ENCODE data around the gene TRIM72.
"Not testable (repeated sequence)": the region's sequence is repeated elsewhere in the genome, so short reads cannot be mapped to it uniquely, and the experiment has no call there.

TRIM72 gene

GRCh38 chr16:31190818-31191444 lies 23.0 kb upstream of the TRIM72 start:
- Histone ChIP-seq H3K27ac (ENCODE audit: low read depth, low read length, severe bottlenecking) (no peak overlapping the region), H3K4me3 (ENCODE audit: extremely low read depth, insufficient read depth, low read length, poor library complexity, severe bottlenecking) (no peak overlapping the region), H3K9me3 (ENCODE audit: control insufficient read depth, low read length) (no peaks in the 10 kb centered on the region), H3K4me1 (ENCODE audit: control insufficient read depth, insufficient read depth, low read length, poor library complexity, severe bottlenecking) (no peaks in the 10 kb centered on the region), H3K36me3 (ENCODE audit: control insufficient read depth, insufficient read depth, low read length) (peaks cover 100% of the 10 kb centered on the region)
- whole genome bisulfite sequencing, 2 experiments (ENCODE audit: insufficient coverage in 2 of 2), result 98% methylated on average over 16 to 17 of the region's 17 CpGs

GRCh38 chr16:31191697-31192428 lies 22.1 kb upstream of the TRIM72 start:
- no peaks in the 10 kb centered on the region for H3K9me3 ChIP-seq (ENCODE audit: control insufficient read depth, low read length)
- H3K27ac ChIP-seq (ENCODE audit: low read depth, low read length, severe bottlenecking), result no peak overlapping the region
- peaks cover 100% of the 10 kb centered on the region for H3K36me3 ChIP-seq (ENCODE audit: control insufficient read depth, insufficient read depth, low read length)
- no peaks in the 10 kb centered on the region for H3K4me1 ChIP-seq (ENCODE audit: control insufficient read depth, insufficient read depth, low read length, poor library complexity, severe bottlenecking)
- 94 to 100% methylated on average over 4 to 5 of the region's 5 CpGs for WGBS, 2 experiments (ENCODE audit: insufficient coverage in 2 of 2)
- H3K4me3 ChIP-seq (ENCODE audit: extremely low read depth, insufficient read depth, low read length, poor library complexity, severe bottlenecking), result no peak overlapping the region

GRCh38 chr16:31192856-31193642 lies 20.9 kb upstream of the TRIM72 start:
- H3K9me3 ChIP-seq (ENCODE audit: control insufficient read depth, low read length), result no peaks in the 10 kb centered on the region
- H3K4me3 ChIP-seq (ENCODE audit: extremely low read depth, insufficient read depth, low read length, poor library complexity, severe bottlenecking), result no peak overlapping the region
- WGBS, 2 experiments (ENCODE audit: insufficient coverage in 2 of 2), result 98% methylated on average over 11 to 16 of the region's 16 CpGs
- H3K36me3 ChIP-seq (ENCODE audit: control insufficient read depth, insufficient read depth, low read length), result peaks cover 96% of the 10 kb centered on the region
- H3K4me1 ChIP-seq (ENCODE audit: control insufficient read depth, insufficient read depth, low read length, poor library complexity, severe bottlenecking), result no peaks in the 10 kb centered on the region
- H3K27ac ChIP-seq (ENCODE audit: low read depth, low read length, severe bottlenecking), result no peak overlapping the region

- Histone ChIP-seq H3K36me3 (ENCODE audit: control insufficient read depth, insufficient read depth, low read length) (peaks cover 92% of the 10 kb centered on the region), H3K4me1 (ENCODE audit: control insufficient read depth, insufficient read depth, low read length, poor library complexity, severe bottlenecking) (no peaks in the 10 kb centered on the region), H3K9me3 (ENCODE audit: control insufficient read depth, low read length) (no peaks in the 10 kb centered on the region), H3K27ac (ENCODE audit: low read depth, low read length, severe bottlenecking) (no peak overlapping the region), H3K4me3 (ENCODE audit: extremely low read depth, insufficient read depth, low read length, poor library complexity, severe bottlenecking) (no peak overlapping the region)
- 100% methylated on average over 1 of the region's 2 CpGs for WGBS, 2 experiments (ENCODE audit: insufficient coverage in 2 of 2)
Measured at GRCh38 chr16:31193874-31194273, 20.0 kb upstream of the TRIM72 start.

GRCh38 chr16:31194898-31195297 lies 19.0 kb upstream of the TRIM72 start:
- WGBS, 2 experiments (ENCODE audit: insufficient coverage in 2 of 2), result 93 to 98% methylated on average over 4 to 5 of the region's 7 CpGs
- peaks cover 91% of the 10 kb centered on the region for H3K36me3 ChIP-seq (ENCODE audit: control insufficient read depth, insufficient read depth, low read length)
- no peak overlapping the region for H3K4me3 ChIP-seq (ENCODE audit: extremely low read depth, insufficient read depth, low read length, poor library complexity, severe bottlenecking)
- no peaks in the 10 kb centered on the region for H3K4me1 ChIP-seq (ENCODE audit: control insufficient read depth, insufficient read depth, low read length, poor library complexity, severe bottlenecking)
- no peak overlapping the region for H3K27ac ChIP-seq (ENCODE audit: low read depth, low read length, severe bottlenecking)
- H3K9me3 ChIP-seq (ENCODE audit: control insufficient read depth, low read length), result no peaks in the 10 kb centered on the region

- H3K4me1 ChIP-seq (ENCODE audit: control insufficient read depth, insufficient read depth, low read length, poor library complexity, severe bottlenecking); H3K4me3 ChIP-seq (ENCODE audit: extremely low read depth, insufficient read depth, low read length, poor library complexity, severe bottlenecking); H3K27ac ChIP-seq (ENCODE audit: low read depth, low read length, severe bottlenecking); H3K9me3 ChIP-seq (ENCODE audit: control insufficient read depth, low read length): not testable (repeated sequence)
- 96 to 99% methylated on average over 11 of the region's 11 CpGs for WGBS, 2 experiments (ENCODE audit: insufficient coverage in 2 of 2)
- peaks cover 84% of the 10 kb centered on the region for H3K36me3 ChIP-seq (ENCODE audit: control insufficient read depth, insufficient read depth, low read length)
Measured at GRCh38 chr16:31195861-31196260, 18.1 kb upstream of the TRIM72 start.

- WGBS, 2 experiments (ENCODE audit: insufficient coverage in 2 of 2), result 94 to 97% methylated on average over 10 to 13 of the region's 17 CpGs
- Histone ChIP-seq H3K9me3 (ENCODE audit: control insufficient read depth, low read length) (no peaks in the 10 kb centered on the region), H3K4me3 (ENCODE audit: extremely low read depth, insufficient read depth, low read length, poor library complexity, severe bottlenecking) (no peak overlapping the region), H3K36me3 (ENCODE audit: control insufficient read depth, insufficient read depth, low read length) (peaks cover 77% of the 10 kb centered on the region), H3K27ac (ENCODE audit: low read depth, low read length, severe bottlenecking) (no peak overlapping the region), H3K4me1 (ENCODE audit: control insufficient read depth, insufficient read depth, low read length, poor library complexity, severe bottlenecking) (peaks cover 3% of the 10 kb centered on the region)
Measured at GRCh38 chr16:31196324-31197088, 17.4 kb upstream of the TRIM72 start.

- Histone ChIP-seq H3K36me3 (ENCODE audit: control insufficient read depth, insufficient read depth, low read length) (peaks cover 59% of the 10 kb centered on the region), H3K4me3 (ENCODE audit: extremely low read depth, insufficient read depth, low read length, poor library complexity, severe bottlenecking) (no peak overlapping the region), H3K4me1 (ENCODE audit: control insufficient read depth, insufficient read depth, low read length, poor library complexity, severe bottlenecking) (peaks cover 8% of the 10 kb centered on the region), H3K27ac (ENCODE audit: low read depth, low read length, severe bottlenecking) (no peak overlapping the region), H3K9me3 (ENCODE audit: control insufficient read depth, low read length) (no peaks in the 10 kb centered on the region)
- 88 to 94% methylated on average over 7 of the region's 7 CpGs for WGBS, 2 experiments (ENCODE audit: insufficient coverage in 2 of 2)
Measured at GRCh38 chr16:31198207-31198882, 15.6 kb upstream of the TRIM72 start.

- 98 to 100% methylated on average over 4 to 5 of the region's 5 CpGs for WGBS, 2 experiments (ENCODE audit: insufficient coverage in 2 of 2)
- peaks cover 8% of the 10 kb centered on the region for H3K4me1 ChIP-seq (ENCODE audit: control insufficient read depth, insufficient read depth, low read length, poor library complexity, severe bottlenecking)
- H3K36me3 ChIP-seq (ENCODE audit: control insufficient read depth, insufficient read depth, low read length), result peaks cover 47% of the 10 kb centered on the region
- no peaks in the 10 kb centered on the region for H3K9me3 ChIP-seq (ENCODE audit: control insufficient read depth, low read length)
- no peak overlapping the region for H3K4me3 ChIP-seq (ENCODE audit: extremely low read depth, insufficient read depth, low read length, poor library complexity, severe bottlenecking)
- H3K27ac ChIP-seq (ENCODE audit: low read depth, low read length, severe bottlenecking), result no peak overlapping the region
Measured at GRCh38 chr16:31199430-31200041, 14.4 kb upstream of the TRIM72 start.

- H3K4me1 ChIP-seq (ENCODE audit: control insufficient read depth, insufficient read depth, low read length, poor library complexity, severe bottlenecking); H3K9me3 ChIP-seq (ENCODE audit: control insufficient read depth, low read length); H3K4me3 ChIP-seq (ENCODE audit: extremely low read depth, insufficient read depth, low read length, poor library complexity, severe bottlenecking); H3K27ac ChIP-seq (ENCODE audit: low read depth, low read length, severe bottlenecking): not testable (repeated sequence)
- H3K36me3 ChIP-seq (ENCODE audit: control insufficient read depth, insufficient read depth, low read length), result peaks cover 41% of the 10 kb centered on the region
- WGBS, 2 experiments (ENCODE audit: insufficient coverage in 2 of 2), result 94 to 95% methylated on average over 7 to 8 of the region's 8 CpGs
Measured at GRCh38 chr16:31200111-31200510, 13.8 kb upstream of the TRIM72 start.
